Measurements from ENCODE around the gene ASPG.

ASPG gene

DNA sequence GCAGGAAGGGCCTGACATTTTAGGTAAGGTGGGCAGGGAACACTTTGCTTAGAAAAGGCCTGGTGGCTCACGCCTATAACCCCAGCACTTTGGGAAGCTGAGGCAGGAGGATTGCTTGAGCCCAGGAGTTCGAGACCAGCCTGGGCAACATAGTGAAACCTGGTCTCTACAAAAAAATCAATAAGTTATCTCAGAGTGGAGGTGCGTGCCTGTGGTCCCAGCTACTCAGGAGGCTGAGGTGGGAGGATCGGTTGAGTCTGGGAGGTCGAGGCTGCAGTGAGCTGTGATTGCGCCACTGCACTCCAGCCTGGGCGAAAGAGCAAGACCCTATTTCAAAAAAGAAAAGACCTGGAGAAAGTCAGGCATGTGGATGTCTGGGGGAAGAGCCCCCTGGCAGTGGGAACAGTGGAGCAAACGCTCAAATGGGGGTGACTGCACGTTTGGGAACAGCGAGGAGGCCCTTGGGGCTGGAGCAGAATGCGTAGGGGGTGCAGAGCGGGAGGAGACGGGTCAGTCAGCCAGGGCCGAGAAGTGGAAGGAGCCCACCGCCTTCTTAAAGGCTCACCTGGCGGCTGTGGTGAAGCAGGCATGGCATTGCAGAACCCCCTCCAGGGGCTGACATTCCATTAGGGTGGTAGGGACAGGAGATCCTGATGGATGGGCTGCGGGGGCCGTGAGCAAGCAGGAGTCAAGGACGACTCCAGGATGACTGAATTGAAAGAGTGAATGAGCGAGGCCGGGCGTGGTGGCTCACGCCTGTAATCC lies 46.6 kb downstream of the ASPG start:
- TF ChIP-seq ZFP3 (CRISPR knock-in tag; IDR thresholded peaks at IDR 0.05) (no peak), BACH2 (CRISPR knock-in tag; IDR thresholded peaks at IDR 0.05; ENCODE audit: borderline replicate concordance) (no peak), RARB (CRISPR knock-in tag; IDR thresholded peaks at IDR 0.05) (no peak), GLIS3 (CRISPR knock-in tag; IDR thresholded peaks at IDR 0.05) (no peak), TOX (CRISPR knock-in tag; IDR thresholded peaks at IDR 0.05; ENCODE audit: borderline replicate concordance) (no peak)
- TF ChIP-seq, protein P1, sequence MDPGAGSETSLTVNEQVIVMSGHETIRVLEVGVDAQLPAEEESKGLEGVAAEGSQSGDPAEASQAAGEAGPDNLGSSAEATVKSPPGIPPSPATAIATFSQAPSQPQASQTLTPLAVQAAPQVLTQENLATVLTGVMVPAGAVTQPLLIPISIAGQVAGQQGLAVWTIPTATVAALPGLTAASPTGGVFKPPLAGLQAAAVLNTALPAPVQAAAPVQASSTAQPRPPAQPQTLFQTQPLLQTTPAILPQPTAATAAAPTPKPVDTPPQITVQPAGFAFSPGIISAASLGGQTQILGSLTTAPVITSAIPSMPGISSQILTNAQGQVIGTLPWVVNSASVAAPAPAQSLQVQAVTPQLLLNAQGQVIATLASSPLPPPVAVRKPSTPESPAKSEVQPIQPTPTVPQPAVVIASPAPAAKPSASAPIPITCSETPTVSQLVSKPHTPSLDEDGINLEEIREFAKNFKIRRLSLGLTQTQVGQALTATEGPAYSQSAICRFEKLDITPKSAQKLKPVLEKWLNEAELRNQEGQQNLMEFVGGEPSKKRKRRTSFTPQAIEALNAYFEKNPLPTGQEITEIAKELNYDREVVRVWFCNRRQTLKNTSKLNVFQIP (CRISPR knock-in tag; IDR thresholded peaks at IDR 0.05; ENCODE audit: borderline replicate concordance, low read depth), result no peak
- TF ChIP-seq, protein P2, sequence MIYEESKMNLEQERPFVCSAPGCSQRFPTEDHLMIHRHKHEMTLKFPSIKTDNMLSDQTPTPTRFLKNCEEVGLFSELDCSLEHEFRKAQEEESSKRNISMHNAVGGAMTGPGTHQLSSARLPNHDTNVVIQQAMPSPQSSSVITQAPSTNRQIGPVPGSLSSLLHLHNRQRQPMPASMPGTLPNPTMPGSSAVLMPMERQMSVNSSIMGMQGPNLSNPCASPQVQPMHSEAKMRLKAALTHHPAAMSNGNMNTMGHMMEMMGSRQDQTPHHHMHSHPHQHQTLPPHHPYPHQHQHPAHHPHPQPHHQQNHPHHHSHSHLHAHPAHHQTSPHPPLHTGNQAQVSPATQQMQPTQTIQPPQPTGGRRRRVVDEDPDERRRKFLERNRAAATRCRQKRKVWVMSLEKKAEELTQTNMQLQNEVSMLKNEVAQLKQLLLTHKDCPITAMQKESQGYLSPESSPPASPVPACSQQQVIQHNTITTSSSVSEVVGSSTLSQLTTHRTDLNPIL (CRISPR knock-in tag; IDR thresholded peaks at IDR 0.05; ENCODE audit: low read depth), result no peak
- ATAC-seq, result no peak

- no peak for TF ChIP-seq ARNTL (CRISPR knock-in tag; IDR thresholded peaks at IDR 0.05; ENCODE audit: borderline replicate concordance, low read depth)
- TF ChIP-seq, protein P3, sequence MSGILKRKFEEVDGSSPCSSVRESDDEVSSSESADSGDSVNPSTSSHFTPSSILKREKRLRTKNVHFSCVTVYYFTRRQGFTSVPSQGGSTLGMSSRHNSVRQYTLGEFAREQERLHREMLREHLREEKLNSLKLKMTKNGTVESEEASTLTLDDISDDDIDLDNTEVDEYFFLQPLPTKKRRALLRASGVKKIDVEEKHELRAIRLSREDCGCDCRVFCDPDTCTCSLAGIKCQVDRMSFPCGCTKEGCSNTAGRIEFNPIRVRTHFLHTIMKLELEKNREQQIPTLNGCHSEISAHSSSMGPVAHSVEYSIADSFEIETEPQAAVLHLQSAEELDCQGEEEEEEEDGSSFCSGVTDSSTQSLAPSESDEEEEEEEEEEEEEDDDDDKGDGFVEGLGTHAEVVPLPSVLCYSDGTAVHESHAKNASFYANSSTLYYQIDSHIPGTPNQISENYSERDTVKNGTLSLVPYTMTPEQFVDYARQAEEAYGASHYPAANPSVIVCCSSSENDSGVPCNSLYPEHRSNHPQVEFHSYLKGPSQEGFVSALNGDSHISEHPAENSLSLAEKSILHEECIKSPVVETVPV (CRISPR knock-in tag; IDR thresholded peaks at IDR 0.05), result no peak
- TF ChIP-seq ISL1 (CRISPR knock-in tag; IDR thresholded peaks at IDR 0.05), result no peak
- no peak for TF ChIP-seq ZNF565 (CRISPR knock-in tag; conservative IDR thresholded peaks at IDR 0.05; ENCODE audit: low read depth)
- TF ChIP-seq ZFP30 (CRISPR knock-in tag; IDR thresholded peaks at IDR 0.05), result no peak
- TF ChIP-seq, protein P2 (CRISPR knock-in tag; IDR thresholded peaks at IDR 0.05; ENCODE audit: low read depth), result no peak
- TF ChIP-seq ZC3H10 (CRISPR knock-in tag; IDR thresholded peaks at IDR 0.05), result no peak
- no peak for TF ChIP-seq OSR1 (CRISPR knock-in tag; IDR thresholded peaks at IDR 0.05)
- TF ChIP-seq RARB (CRISPR knock-in tag; IDR thresholded peaks at IDR 0.05), result no peak
- TF ChIP-seq, protein P1 (CRISPR knock-in tag; IDR thresholded peaks at IDR 0.05; ENCODE audit: borderline replicate concordance, low read depth), result no peak
- TF ChIP-seq ZNF70 (CRISPR knock-in tag; IDR thresholded peaks at IDR 0.05), result no peak
- TF ChIP-seq TCF4 (CRISPR knock-in tag; IDR thresholded peaks at IDR 0.05; ENCODE audit: borderline replicate concordance), result no peak
- no peak for TF ChIP-seq CSDC2 (CRISPR knock-in tag; IDR thresholded peaks at IDR 0.05)
- TF ChIP-seq TOX (CRISPR knock-in tag; IDR thresholded peaks at IDR 0.05; ENCODE audit: borderline replicate concordance), result no peak
- ATAC-seq, result no peak
Observed at GRCh38 chr14:104132981-104133380, 47.5 kb downstream of the ASPG start.

DNA sequence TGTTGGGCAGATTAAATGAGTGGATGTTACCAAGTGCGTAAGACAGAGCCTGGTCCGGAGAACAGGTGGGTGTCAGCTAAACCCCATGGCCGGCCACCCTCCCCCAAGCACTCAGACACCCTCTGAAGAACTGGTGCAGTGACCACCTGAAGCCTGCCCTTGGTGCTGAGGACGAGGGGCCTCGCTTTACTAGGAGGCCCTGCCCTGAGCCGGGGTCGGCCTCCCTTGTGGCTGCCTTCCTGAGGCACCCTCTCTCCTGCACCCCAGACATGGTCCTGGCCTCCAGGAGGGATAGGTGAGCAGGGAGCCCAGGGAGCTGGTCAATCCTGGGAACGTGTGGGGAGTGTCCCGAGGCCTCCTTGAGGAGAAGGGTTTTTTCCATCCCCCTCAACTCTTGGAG lies 48.0 kb downstream of the ASPG start:
- ATAC-seq, result no peak
- TF ChIP-seq, protein P4, sequence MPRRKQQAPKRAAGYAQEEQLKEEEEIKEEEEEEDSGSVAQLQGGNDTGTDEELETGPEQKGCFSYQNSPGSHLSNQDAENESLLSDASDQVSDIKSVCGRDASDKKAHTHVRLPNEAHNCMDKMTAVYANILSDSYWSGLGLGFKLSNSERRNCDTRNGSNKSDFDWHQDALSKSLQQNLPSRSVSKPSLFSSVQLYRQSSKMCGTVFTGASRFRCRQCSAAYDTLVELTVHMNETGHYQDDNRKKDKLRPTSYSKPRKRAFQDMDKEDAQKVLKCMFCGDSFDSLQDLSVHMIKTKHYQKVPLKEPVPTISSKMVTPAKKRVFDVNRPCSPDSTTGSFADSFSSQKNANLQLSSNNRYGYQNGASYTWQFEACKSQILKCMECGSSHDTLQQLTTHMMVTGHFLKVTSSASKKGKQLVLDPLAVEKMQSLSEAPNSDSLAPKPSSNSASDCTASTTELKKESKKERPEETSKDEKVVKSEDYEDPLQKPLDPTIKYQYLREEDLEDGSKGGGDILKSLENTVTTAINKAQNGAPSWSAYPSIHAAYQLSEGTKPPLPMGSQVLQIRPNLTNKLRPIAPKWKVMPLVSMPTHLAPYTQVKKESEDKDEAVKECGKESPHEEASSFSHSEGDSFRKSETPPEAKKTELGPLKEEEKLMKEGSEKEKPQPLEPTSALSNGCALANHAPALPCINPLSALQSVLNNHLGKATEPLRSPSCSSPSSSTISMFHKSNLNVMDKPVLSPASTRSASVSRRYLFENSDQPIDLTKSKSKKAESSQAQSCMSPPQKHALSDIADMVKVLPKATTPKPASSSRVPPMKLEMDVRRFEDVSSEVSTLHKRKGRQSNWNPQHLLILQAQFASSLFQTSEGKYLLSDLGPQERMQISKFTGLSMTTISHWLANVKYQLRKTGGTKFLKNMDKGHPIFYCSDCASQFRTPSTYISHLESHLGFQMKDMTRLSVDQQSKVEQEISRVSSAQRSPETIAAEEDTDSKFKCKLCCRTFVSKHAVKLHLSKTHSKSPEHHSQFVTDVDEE (CRISPR knock-in tag; IDR thresholded peaks at IDR 0.05), result no peak
- TF ChIP-seq OSR1 (CRISPR knock-in tag; IDR thresholded peaks at IDR 0.05), result no peak
- TF ChIP-seq, protein P3 (CRISPR knock-in tag; IDR thresholded peaks at IDR 0.05), result no peak
- TF ChIP-seq RARB (CRISPR knock-in tag; IDR thresholded peaks at IDR 0.05), result no peak
- no peak for TF ChIP-seq ISL1 (CRISPR knock-in tag; IDR thresholded peaks at IDR 0.05)
- no peak for TF ChIP-seq GLIS3 (CRISPR knock-in tag; IDR thresholded peaks at IDR 0.05)
- TF ChIP-seq, protein P1 (CRISPR knock-in tag; IDR thresholded peaks at IDR 0.05; ENCODE audit: borderline replicate concordance, low read depth), result no peak
- no peak for TF ChIP-seq CSDC2 (CRISPR knock-in tag; IDR thresholded peaks at IDR 0.05)
- TF ChIP-seq ZFP3 (CRISPR knock-in tag; IDR thresholded peaks at IDR 0.05), result no peak
- no peak for TF ChIP-seq ZC3H10 (CRISPR knock-in tag; IDR thresholded peaks at IDR 0.05)
- TF ChIP-seq ESRRG (CRISPR knock-in tag; IDR thresholded peaks at IDR 0.05), result no peak
- no peak for TF ChIP-seq ARNTL (CRISPR knock-in tag; IDR thresholded peaks at IDR 0.05; ENCODE audit: borderline replicate concordance, low read depth)
- no peak for TF ChIP-seq TCF4 (CRISPR knock-in tag; IDR thresholded peaks at IDR 0.05; ENCODE audit: borderline replicate concordance)
- no peak for TF ChIP-seq ZFP30 (CRISPR knock-in tag; IDR thresholded peaks at IDR 0.05)
- no peak for TF ChIP-seq ZNF70 (CRISPR knock-in tag; IDR thresholded peaks at IDR 0.05)
- TF ChIP-seq ZNF8 (CRISPR knock-in tag; IDR thresholded peaks at IDR 0.05), result no peak
